ENCODE data around the gene NDUFB7.

The NDUFB7 gene

GRCh38 chr19:14519860-14520407 lies 51.9 kb downstream of the NDUFB7 start:
- H3K4me3 ChIP-seq (ENCODE audit: control insufficient read depth, low read depth, low read length), result no peak overlapping the region
- TF ChIP-seq, protein P1, sequence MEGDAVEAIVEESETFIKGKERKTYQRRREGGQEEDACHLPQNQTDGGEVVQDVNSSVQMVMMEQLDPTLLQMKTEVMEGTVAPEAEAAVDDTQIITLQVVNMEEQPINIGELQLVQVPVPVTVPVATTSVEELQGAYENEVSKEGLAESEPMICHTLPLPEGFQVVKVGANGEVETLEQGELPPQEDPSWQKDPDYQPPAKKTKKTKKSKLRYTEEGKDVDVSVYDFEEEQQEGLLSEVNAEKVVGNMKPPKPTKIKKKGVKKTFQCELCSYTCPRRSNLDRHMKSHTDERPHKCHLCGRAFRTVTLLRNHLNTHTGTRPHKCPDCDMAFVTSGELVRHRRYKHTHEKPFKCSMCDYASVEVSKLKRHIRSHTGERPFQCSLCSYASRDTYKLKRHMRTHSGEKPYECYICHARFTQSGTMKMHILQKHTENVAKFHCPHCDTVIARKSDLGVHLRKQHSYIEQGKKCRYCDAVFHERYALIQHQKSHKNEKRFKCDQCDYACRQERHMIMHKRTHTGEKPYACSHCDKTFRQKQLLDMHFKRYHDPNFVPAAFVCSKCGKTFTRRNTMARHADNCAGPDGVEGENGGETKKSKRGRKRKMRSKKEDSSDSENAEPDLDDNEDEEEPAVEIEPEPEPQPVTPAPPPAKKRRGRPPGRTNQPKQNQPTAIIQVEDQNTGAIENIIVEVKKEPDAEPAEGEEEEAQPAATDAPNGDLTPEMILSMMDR (IDR thresholded peaks at IDR 0.05; ENCODE audit: control insufficient read depth, insufficient read depth, low read depth, low read length, missing control alignments), result no peak
- no peak for DNase-seq (ENCODE audit: low read depth)

GRCh38 chr19:14519245-14519859 lies 52.5 kb downstream of the NDUFB7 start:
- TF ChIP-seq, protein P1 (IDR thresholded peaks at IDR 0.05; ENCODE audit: control insufficient read depth, insufficient read depth, low read depth, low read length, missing control alignments), result no peak
- H3K4me3 ChIP-seq (ENCODE audit: control insufficient read depth, low read depth, low read length), result no peak overlapping the region

GRCh38 chr19:14517840-14518505 lies 53.9 kb downstream of the NDUFB7 start, which contains the start of gene DNAJB1:
TSS of gene DNAJB1 (minus strand) at chr19:14518397. CDS start at chr19:14518349, 48 bp downstream.
- TF ChIP-seq, protein P1 (IDR thresholded peaks at IDR 0.05; ENCODE audit: control insufficient read depth, insufficient read depth, low read depth, low read length, missing control alignments), result no peak
- peak within 1 kb of the TSS; percentile 92 for H3K4me3 ChIP-seq (ENCODE audit: control insufficient read depth, low read depth, low read length)
- no peak for DNase-seq (ENCODE audit: low read depth)

More at GRCh38 chr19:14519245-14519859, 52.5 kb downstream of the NDUFB7 start:
- no peak for DNase-seq (ENCODE audit: low read depth)

- TF ChIP-seq, protein P1 (IDR thresholded peaks at IDR 0.05; ENCODE audit: control insufficient read depth, insufficient read depth, low read depth, low read length, missing control alignments), result no peak
- DNase-seq (ENCODE audit: low read depth), result no peak
- peak overlapping the region; percentile 92 for H3K4me3 ChIP-seq (ENCODE audit: control insufficient read depth, low read depth, low read length)
Observed at GRCh38 chr19:14517446-14517839, 54.4 kb downstream of the NDUFB7 start.

DNA sequence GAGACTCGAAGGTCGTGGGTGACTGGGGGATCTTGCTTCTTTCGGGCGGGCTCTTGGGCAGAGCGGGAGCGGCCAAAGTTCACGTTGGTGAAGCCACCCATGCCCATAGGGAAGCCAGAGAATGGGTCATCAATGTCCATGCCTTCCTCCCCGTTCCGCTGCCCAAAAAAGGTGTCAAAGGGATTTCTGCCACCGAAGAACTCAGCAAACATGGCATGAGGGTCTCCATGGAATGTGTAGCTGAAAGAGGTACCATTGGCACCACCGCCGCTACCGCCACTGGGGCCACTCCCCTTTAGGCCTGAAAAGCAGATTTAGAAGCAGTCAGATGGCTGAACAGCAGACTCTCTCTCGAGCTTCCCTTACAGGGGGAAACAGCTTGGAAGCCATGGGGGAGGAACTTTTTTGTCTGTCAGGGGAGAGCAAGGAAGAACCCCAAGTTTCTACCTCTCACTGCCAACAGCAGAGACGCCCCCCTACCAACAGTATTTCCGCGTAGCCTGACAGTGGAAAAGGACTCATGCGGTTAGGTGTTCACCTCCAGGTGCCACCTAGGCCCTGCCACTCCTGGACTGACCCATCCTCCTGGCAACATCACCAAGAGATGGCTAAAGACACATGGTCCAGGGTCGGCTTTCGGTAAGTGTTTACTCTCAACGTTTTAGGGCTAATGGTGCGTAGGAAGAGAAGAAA lies 55.0 kb downstream of the NDUFB7 start:
- no peak for DNase-seq (ENCODE audit: low read depth)
- TF ChIP-seq, protein P1 (IDR thresholded peaks at IDR 0.05; ENCODE audit: control insufficient read depth, insufficient read depth, low read depth, low read length, missing control alignments), result no peak
- peak overlapping the region; percentile 92 for H3K4me3 ChIP-seq (ENCODE audit: control insufficient read depth, low read depth, low read length)

All from AG09309 (cell line).